Omental fat pad (tissue), 4 donors: Measurements from ENCODE around the gene MUC12. TPM values are rescaled to one million over a fixed set of nuclear protein-coding genes. Genes with fewer than 3 reads are reported as not detected.

Experiments
- ATAC-seq: fragments of 150-250 bp; one replicate; pipeline ENCODE4 v1.9.1; 2016; ENCODE audit warnings: mild to moderate bottlenecking, moderate library complexity; ENCODE audit not compliant: low FRiP score
- DNase-seq: peaks from one replicate; pipeline ENCODE4 v3.0.0-alpha.2; 2019; ENCODE audit warnings: low spot score
- total RNA-seq, 4 donors: library from RNA; depleted of rRNA; stranded (reverse); fragments of >200 nt; gene quantifications; one replicate each; pipeline ENCODE4 v1.1.0, GENCODE V29; 2016
- TF ChIP-seq, protein P1 (sequence below), 3 donors: fragments of 450-650 bp; IDR thresholded peaks; one replicate each; pipeline ENCODE4 v1.5.1; 2016 to 2017; ENCODE audit warnings: antibody characterized with exemption in 3 of 3, mild to moderate bottlenecking in 3 of 3, moderate library complexity in 2 of 3

MUC12 gene
- total RNA-seq, 4 donors from 2014 or later: 2.4 TPM; not detected in 3

DNA sequence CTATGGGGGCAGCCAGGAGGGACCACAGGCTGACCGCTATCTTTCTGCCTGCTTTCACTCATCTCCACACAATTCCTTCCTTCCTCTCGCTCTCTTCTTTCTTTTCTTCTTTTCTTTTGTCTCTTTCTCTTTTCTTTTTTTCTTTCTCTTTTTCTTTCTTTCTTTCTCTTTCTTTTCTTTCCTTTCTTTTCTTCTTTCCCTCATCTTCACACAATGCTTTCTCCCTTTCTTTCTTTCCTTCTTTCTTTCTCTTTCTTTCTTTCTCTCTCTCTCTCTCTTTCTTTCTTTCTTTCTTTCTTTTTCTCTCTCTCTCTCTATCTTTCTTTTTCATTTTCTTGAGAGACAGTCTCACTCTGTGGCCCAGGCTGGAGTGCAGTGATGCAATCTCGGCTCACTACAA, 6.8 kb upstream of the MUC12 start:
- ATAC-seq (no peak), DNase-seq (no peak)
- TF ChIP-seq, protein P1, sequence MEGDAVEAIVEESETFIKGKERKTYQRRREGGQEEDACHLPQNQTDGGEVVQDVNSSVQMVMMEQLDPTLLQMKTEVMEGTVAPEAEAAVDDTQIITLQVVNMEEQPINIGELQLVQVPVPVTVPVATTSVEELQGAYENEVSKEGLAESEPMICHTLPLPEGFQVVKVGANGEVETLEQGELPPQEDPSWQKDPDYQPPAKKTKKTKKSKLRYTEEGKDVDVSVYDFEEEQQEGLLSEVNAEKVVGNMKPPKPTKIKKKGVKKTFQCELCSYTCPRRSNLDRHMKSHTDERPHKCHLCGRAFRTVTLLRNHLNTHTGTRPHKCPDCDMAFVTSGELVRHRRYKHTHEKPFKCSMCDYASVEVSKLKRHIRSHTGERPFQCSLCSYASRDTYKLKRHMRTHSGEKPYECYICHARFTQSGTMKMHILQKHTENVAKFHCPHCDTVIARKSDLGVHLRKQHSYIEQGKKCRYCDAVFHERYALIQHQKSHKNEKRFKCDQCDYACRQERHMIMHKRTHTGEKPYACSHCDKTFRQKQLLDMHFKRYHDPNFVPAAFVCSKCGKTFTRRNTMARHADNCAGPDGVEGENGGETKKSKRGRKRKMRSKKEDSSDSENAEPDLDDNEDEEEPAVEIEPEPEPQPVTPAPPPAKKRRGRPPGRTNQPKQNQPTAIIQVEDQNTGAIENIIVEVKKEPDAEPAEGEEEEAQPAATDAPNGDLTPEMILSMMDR (IDR thresholded peaks at IDR 0.05): no peak

DNA sequence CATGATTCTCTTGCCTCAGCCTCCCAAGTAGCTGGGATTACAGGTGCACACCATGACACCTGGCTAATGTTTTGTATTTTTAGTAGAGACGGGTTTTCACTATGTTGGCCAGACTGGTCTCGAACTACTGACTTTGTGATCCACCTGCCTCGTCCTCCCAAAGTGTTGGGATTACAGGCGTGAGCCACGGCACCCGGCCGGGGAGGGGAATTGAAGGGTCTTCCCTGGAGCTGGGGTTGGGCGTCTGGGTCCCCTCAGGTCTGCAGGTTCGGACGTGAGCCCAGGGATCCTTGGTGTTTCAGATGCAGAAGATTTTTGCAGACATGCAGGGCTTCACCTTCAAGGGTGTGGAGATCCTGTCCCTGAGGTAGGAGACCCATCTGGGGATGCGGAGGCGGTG, 6.0 kb upstream of the MUC12 start:
- TF ChIP-seq, protein P1 (IDR thresholded peaks at IDR 0.05): no peak
- no peak for DNase-seq
- ATAC-seq: no peak

DNA sequence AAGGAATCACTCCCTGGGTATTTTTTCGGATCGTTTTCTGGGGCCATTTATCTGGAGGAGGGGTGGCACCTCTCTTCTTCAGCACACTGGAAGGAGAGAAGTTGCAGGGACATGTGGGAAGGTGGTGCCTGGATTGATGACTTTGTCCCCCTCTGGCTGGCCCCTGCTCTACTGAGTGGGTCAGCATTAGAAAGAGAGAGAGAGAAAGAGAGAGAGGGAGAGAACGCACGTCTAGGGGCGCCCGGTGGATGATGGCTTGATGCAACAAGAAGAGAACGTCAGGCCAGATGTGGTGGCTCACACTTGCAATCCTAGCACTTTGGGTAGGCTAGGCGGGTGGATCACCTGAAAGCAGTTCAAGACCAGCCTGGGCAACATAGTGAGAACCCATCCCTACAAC, 5.5 kb upstream of the MUC12 start:
- TF ChIP-seq, protein P1 (IDR thresholded peaks at IDR 0.05): no peak

DNA sequence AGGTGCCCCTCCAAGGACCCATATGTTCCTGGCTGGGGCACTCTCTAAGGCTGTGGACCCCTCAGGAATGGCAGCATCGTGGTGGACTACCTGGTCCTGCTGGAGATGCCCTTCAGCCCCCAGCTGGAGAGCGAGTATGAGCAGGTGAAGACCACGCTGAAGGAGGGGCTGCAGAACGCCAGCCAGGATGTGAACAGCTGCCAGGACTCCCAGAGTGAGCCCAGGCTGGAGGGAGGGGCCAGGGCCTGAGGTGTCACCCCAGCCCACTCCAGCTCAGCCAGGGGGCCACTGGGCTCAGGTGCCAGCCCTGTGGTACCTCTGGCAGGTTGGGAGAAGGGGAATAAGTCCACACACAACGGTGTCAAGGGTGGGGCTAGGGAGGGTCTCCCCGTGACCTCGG, 4.7 kb upstream of the MUC12 start:
- TF ChIP-seq, protein P1 (IDR thresholded peaks at IDR 0.05): no peak
- DNase-seq (no peak), ATAC-seq (no peak)

More for the DNA sequence above, 5.5 kb upstream of the MUC12 start:
- DNase-seq: no peak
- no peak for ATAC-seq

DNA sequence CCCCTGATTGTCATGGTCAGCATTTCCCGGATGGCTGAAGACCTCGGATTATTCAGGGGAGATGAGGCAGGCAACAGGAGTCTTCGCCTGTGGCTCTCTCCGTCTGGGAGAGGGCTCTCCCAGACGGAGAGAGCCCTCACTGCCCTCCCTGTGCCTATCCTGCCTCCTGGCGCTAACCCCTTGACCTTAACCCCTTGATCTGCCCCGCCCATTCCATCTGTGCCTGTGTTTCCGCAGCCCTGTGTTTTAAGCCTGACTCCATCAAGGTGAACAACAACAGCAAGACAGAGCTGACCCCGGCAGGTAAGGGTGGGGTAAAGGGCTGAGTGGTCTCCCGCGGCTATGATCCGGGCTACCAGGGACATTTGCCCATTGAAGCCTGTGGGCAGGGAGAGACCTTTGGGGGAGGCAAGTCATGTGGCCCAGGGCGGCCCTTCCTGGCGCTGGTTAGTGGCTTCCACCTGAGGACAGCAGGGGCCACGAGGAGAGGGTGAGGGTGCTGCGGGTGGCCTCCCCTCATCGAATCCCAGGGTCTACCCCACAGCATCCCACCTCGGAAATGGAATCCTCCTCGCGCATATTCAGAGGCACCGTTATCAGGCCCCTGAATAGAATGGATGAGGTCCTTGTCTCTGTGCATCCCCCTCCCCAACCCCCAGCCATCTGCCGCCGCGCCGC, 4.2 kb upstream of the MUC12 start:
- peak; percentile 3 for ATAC-seq
- TF ChIP-seq, protein P1 (IDR thresholded peaks at IDR 0.05): no peak
- no peak for DNase-seq

DNA sequence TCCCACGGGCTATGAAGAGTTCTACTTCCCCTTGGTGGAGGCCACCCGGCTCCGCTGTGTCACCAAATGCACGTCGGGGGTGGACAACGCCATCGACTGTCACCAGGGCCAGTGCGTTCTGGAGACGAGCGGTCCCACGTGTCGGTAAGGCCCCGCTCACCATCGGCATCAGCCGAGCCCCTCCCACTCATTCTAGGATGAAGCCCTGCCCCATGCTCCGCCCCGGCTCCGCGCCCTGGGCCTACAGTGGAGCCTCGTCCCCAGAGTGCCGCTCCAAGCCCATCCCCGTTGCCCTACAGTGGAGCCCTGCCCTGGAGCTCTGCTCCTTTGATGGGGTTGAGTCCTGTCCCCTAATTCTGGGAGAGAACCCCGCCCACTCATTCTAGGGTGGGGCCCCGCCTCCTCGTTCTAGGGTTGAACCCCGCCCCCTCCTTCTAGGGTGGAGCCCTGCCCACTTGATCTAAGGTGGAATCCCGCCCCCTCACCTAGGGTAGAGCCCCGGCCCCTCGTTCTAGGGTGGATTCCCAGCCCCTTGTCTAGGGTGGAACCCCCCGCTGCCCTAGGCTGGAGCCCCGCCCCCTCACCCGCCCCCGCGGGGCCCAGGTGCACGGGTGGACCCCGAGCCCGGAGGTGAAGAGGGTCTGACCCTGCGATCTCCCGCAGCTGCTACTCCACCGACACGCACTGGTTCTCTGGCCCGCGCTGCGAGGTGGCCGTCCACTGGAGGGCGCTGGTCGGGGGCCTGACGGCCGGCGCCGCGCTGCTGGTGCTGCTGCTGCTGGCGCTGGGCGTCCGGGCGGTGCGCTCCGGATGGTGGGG, 3.4 kb upstream of the MUC12 start:
- DNase-seq: peak; percentile 46
- peak; percentile 40 for ATAC-seq

More for the DNA sequence above, 3.4 kb upstream of the MUC12 start:
- TF ChIP-seq, protein P1 (IDR thresholded peaks at IDR 0.05): peak in 1 of 3 donors; percentile 10
